ENCODE measurements around the gene FARP1.

FARP1 gene

DNA sequence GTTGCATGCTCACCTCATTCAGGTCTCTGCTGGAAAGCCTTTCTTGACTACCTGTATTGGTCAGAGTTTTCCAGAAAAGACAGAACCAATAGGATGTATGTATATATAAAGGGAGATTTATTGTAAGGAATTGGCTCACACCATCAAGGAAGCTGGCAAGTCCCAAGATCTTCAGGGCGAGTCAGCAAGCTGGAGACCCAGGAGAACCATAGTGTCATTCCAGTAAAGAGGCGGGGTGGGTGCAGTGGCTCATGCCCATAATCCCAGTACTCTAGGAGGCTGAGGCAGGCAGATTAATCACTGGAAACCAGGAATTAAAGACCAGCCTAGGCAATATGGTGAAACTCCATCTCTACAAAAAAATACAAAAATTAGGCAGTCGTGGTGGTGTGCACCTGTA, 30.4 kb upstream of the FARP1 start:
- TF ChIP-seq SIN3A (IDR thresholded peaks at IDR 0.05; ENCODE audit: borderline replicate concordance, insufficient read depth, low read length) (no peak), POLR2AphosphoS5 (IDR thresholded peaks at IDR 0.05; ENCODE audit: low read depth, low read length) (no peak), FOXP2 (optimal IDR thresholded peaks at IDR 0.05; ENCODE audit: borderline replicate concordance, extremely low read depth, extremely low read length, insufficient read depth) (no peak), REST (IDR thresholded peaks at IDR 0.05; ENCODE audit: insufficient read depth in 1 of 2, low read depth in 2 of 2, low read length in 2 of 2) (no peak), TAF1 (IDR thresholded peaks at IDR 0.05; ENCODE audit: borderline replicate concordance, insufficient read depth, low read length) (no peak)

DNA sequence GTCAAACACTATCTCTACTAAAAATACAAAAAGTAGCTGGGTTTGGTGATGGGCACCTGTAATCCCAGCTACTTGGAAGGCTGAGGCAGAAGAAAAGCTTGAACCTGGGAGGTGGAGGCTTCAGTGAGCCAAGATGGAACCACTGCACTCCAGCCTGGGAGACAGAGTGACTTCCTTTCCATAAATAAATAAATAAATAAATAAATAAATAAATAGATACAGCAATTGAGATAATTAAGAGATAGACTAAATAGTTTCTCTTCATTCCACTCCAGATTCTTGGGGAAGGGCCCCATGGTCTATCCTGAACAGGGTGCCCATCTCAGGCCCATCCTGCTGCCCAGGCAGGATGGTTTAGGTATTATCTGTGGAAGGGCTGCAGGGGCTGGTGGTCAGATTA, 24.0 kb upstream of the FARP1 start:
- TF ChIP-seq FOXP2 (optimal IDR thresholded peaks at IDR 0.05; ENCODE audit: borderline replicate concordance, extremely low read depth, extremely low read length, insufficient read depth) (no peak), POLR2AphosphoS5 (IDR thresholded peaks at IDR 0.05; ENCODE audit: low read depth, low read length) (no peak), SIN3A (IDR thresholded peaks at IDR 0.05; ENCODE audit: borderline replicate concordance, insufficient read depth, low read length) (no peak), REST (IDR thresholded peaks at IDR 0.05; ENCODE audit: insufficient read depth in 1 of 2, low read depth in 2 of 2, low read length in 2 of 2) (no peak), TAF1 (IDR thresholded peaks at IDR 0.05; ENCODE audit: borderline replicate concordance, insufficient read depth, low read length) (no peak)

DNA sequence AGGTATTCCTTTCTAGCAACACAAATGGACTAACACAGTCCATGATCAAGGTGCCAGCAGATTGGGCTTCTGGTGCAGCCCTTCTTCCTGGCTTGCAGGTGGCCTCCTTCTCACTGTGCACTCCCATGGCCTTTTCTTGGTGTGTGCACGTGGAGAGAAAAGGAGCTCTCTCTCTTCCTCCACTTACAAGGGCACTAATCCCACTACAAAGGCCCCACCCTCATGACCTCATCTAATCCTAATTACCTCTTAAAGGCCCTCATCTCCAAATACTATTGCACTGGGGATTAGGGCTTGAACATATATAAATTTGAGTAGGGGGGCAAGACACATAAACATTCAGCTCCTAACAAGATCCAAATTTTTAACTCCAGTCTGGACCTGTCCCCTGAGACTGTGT, 19.7 kb upstream of the FARP1 start:
- no peak for TF ChIP-seq FOXP2 (optimal IDR thresholded peaks at IDR 0.05; ENCODE audit: borderline replicate concordance, extremely low read depth, extremely low read length, insufficient read depth)
- no peak for TF ChIP-seq SIN3A (IDR thresholded peaks at IDR 0.05; ENCODE audit: borderline replicate concordance, insufficient read depth, low read length)
- no peak for TF ChIP-seq POLR2AphosphoS5 (IDR thresholded peaks at IDR 0.05; ENCODE audit: low read depth, low read length)
- no peak for TF ChIP-seq TAF1 (IDR thresholded peaks at IDR 0.05; ENCODE audit: borderline replicate concordance, insufficient read depth, low read length)
- no peak for TF ChIP-seq REST (IDR thresholded peaks at IDR 0.05; ENCODE audit: insufficient read depth in 1 of 2, low read depth in 2 of 2, low read length in 2 of 2)

- TF ChIP-seq REST (IDR thresholded peaks at IDR 0.05; ENCODE audit: insufficient read depth in 1 of 2, low read depth in 2 of 2, low read length in 2 of 2) (no peak), FOXP2 (optimal IDR thresholded peaks at IDR 0.05; ENCODE audit: borderline replicate concordance, extremely low read depth, extremely low read length, insufficient read depth) (no peak), POLR2AphosphoS5 (IDR thresholded peaks at IDR 0.05; ENCODE audit: low read depth, low read length) (no peak), SIN3A (IDR thresholded peaks at IDR 0.05; ENCODE audit: borderline replicate concordance, insufficient read depth, low read length) (no peak), TAF1 (IDR thresholded peaks at IDR 0.05; ENCODE audit: borderline replicate concordance, insufficient read depth, low read length) (no peak)
Measured at GRCh38 chr13:98129059-98129746, 13.7 kb upstream of the FARP1 start.

Data from PFSK-1 (cell line).